Neural crest cell (in vitro differentiated cells): ENCODE results near the gene CACNG4. TPM values are rescaled to one million over a fixed set of nuclear protein-coding genes. Genes with fewer than 3 reads are reported as not detected.

Experiments
- DNase-seq: peaks from one replicate; pipeline ENCODE4 v3.0.0; 2021; ENCODE audit warnings: low read depth, mixed read lengths, low spot score
- H3K27ac Mint-ChIP-seq: one replicate; pipeline ENCODE4 v1.8.0; 2021; ENCODE audit warnings: mild to moderate bottlenecking, mixed read lengths; ENCODE audit not compliant: unreplicated experiment
- H3K27me3 Mint-ChIP-seq: 2 replicates; pipeline ENCODE4 v1.8.0; 2021; ENCODE audit warnings: low read depth, mild to moderate bottlenecking, mixed read lengths
- H3K36me3 Mint-ChIP-seq: 2 replicates; pipeline ENCODE4 v1.8.0; 2021; ENCODE audit warnings: low read depth, mild to moderate bottlenecking, mixed read lengths
- H3K4me1 Mint-ChIP-seq: 2 replicates; pipeline ENCODE4 v1.8.0; 2021; ENCODE audit warnings: mixed read lengths
- H3K4me3 Mint-ChIP-seq: one replicate; pipeline ENCODE4 v1.8.0; 2021; ENCODE audit warnings: mild to moderate bottlenecking, mixed read lengths
- H3K9me3 Mint-ChIP-seq: 2 replicates; pipeline ENCODE4 v1.8.0; 2021; ENCODE audit warnings: mixed read lengths
- CTCF ChIP-seq: fragments of 200-600 bp; sonication (generic); conservative IDR thresholded peaks from 2 replicates; pipeline ENCODE4 v1.5.0; 2021; ENCODE audit warnings: antibody characterized with exemption, mild to moderate bottlenecking
- total RNA-seq: library from RNA; stranded (reverse); gene quantifications from 2 replicates; pipeline ENCODE4 v1.2.1, GENCODE V29; 2021

The CACNG4 gene
- total RNA-seq, 1 donor from 2014 or later: 38.4 TPM

- no peak for DNase-seq
- H3K9me3 Mint-ChIP-seq: no peaks in the 10 kb centered on the region
- TF ChIP-seq CTCF: no peak
- H3K4me1 Mint-ChIP-seq: peaks cover 9% of the 10 kb centered on the region
- no peak overlapping the region for H3K4me3 Mint-ChIP-seq
- H3K36me3 Mint-ChIP-seq: peaks cover 5% of the 10 kb centered on the region
- no peaks in the 10 kb centered on the region for H3K27me3 Mint-ChIP-seq
- H3K27ac Mint-ChIP-seq: peak overlapping the region; percentile 27
Observed at GRCh38 chr17:66996926-66997325, 32.4 kb downstream of the CACNG4 start.

GRCh38 chr17:67003231-67003630 is 38.7 kb downstream of the CACNG4 start:
- Mint-ChIP-seq H3K36me3 (peaks cover 12% of the 10 kb centered on the region), H3K9me3 (no peaks in the 10 kb centered on the region), H3K4me1 (peaks cover 5% of the 10 kb centered on the region), H3K4me3 (no peak overlapping the region), H3K27ac (no peak overlapping the region), H3K27me3 (no peaks in the 10 kb centered on the region)
- no peak for DNase-seq
- no peak for TF ChIP-seq CTCF

GRCh38 chr17:67004181-67004580 is 39.7 kb downstream of the CACNG4 start:
- H3K27ac Mint-ChIP-seq: peak overlapping the region; percentile 27
- no peak for DNase-seq
- H3K9me3 Mint-ChIP-seq: no peaks in the 10 kb centered on the region
- H3K4me3 Mint-ChIP-seq: no peak overlapping the region
- H3K27me3 Mint-ChIP-seq: no peaks in the 10 kb centered on the region
- H3K36me3 Mint-ChIP-seq: peaks cover 16% of the 10 kb centered on the region
- no peak for TF ChIP-seq CTCF
- H3K4me1 Mint-ChIP-seq: peaks cover 5% of the 10 kb centered on the region

- Mint-ChIP-seq H3K27ac (no peak overlapping the region), H3K4me3 (no peak overlapping the region), H3K9me3 (no peaks in the 10 kb centered on the region), H3K36me3 (peaks cover 21% of the 10 kb centered on the region), H3K27me3 (no peaks in the 10 kb centered on the region), H3K4me1 (peaks cover 5% of the 10 kb centered on the region)
- DNase-seq: no peak
- TF ChIP-seq CTCF: no peak
Observed at GRCh38 chr17:67007266-67007665, 42.8 kb downstream of the CACNG4 start.

- no peak for TF ChIP-seq CTCF
Observed at GRCh38 chr17:67008101-67008500, 43.6 kb downstream of the CACNG4 start.

More at GRCh38 chr17:67008101-67008500, 43.6 kb downstream of the CACNG4 start:
- no peaks in the 10 kb centered on the region for H3K27me3 Mint-ChIP-seq
- peaks cover 21% of the 10 kb centered on the region for H3K36me3 Mint-ChIP-seq
- no peak overlapping the region for H3K27ac Mint-ChIP-seq
- peaks cover 7% of the 10 kb centered on the region for H3K4me1 Mint-ChIP-seq
- no peak for DNase-seq
- H3K4me3 Mint-ChIP-seq: no peak overlapping the region
- no peaks in the 10 kb centered on the region for H3K9me3 Mint-ChIP-seq
